ENCODE results near the gene ZNF688. TPM values are rescaled to one million over a fixed set of nuclear protein-coding genes. Genes with fewer than 3 reads are reported as not detected.

The ZNF688 gene
- total RNA-seq, 1 experiment from 2014 or later: 3.6 TPM

GRCh38 chr16:30528799-30529457 is 42.6 kb downstream of the ZNF688 start:
- ChIA-PET POLR2A (interaction anchor here (0.6 kb wide), 1 partner anchor 121 kb away, joined by 3 read pairs; no protein-coding TSS in a partner anchor), CTCF (interaction anchor here (0.6 kb wide), 1 partner anchor 105 kb away, joined by 3 read pairs; no protein-coding TSS in a partner anchor)
- TF ChIP-seq CEBPB (IDR thresholded peaks at IDR 0.05; ENCODE audit: low read depth) (no peak), JUND (IDR thresholded peaks at IDR 0.05) (no peak), ELF1 (IDR thresholded peaks at IDR 0.05; ENCODE audit: borderline replicate concordance, low read depth) (no peak), RAD21 (IDR thresholded peaks at IDR 0.05; ENCODE audit: low read depth) (no peak), ZFX (IDR thresholded peaks at IDR 0.05) (no peak), SRF (IDR thresholded peaks at IDR 0.05; ENCODE audit: low read depth) (no peak), ZBTB33 (IDR thresholded peaks at IDR 0.05; ENCODE audit: extremely low read depth, insufficient replicate concordance, low read length) (no peak), ZNF274 (IDR thresholded peaks at IDR 0.05; ENCODE audit: low read depth, low read length) (no peak), MAX (IDR thresholded peaks at IDR 0.05) (no peak), POLR2A (IDR thresholded peaks at IDR 0.05; ENCODE audit: borderline replicate concordance, extremely low read depth, insufficient read depth, insufficient read length) (no peak), EZH2phosphoT487 (IDR thresholded peaks at IDR 0.05; ENCODE audit: borderline replicate concordance) (no peak), ATF3 (IDR thresholded peaks at IDR 0.05) (no peak), POLR2AphosphoS5 (IDR thresholded peaks at IDR 0.05; ENCODE audit: low read depth, low read length) (no peak), EGR1 (IDR thresholded peaks at IDR 0.05; ENCODE audit: low read depth) (no peak), SIN3A (IDR thresholded peaks at IDR 0.05; ENCODE audit: low read depth) (no peak), CTCF (IDR thresholded peaks at IDR 0.05 in 2 of 3, conservative IDR thresholded peaks at IDR 0.05 in 1 of 3; ENCODE audit: borderline replicate concordance in 1 of 3, insufficient read depth in 1 of 3, low read depth in 2 of 3, low read length in 2 of 3) (no peak)

More at GRCh38 chr16:30528799-30529457, 42.6 kb downstream of the ZNF688 start:
- no peaks in the 10 kb centered on the region for H3K27me3 ChIP-seq (ENCODE audit: insufficient read depth, low read length)
- H3K4me1 ChIP-seq (ENCODE audit: control insufficient read depth in 1 of 2, insufficient read depth in 2 of 2, low read length in 2 of 2): peaks cover 7 to 31% of the 10 kb centered on the region in 2 experiments
- no peak overlapping the region for H3K4me3 ChIP-seq (replicated peaks in 1 of 2; ENCODE audit: low read depth in 1 of 2, low read length in 2 of 2)
- H3K27ac ChIP-seq (ENCODE audit: low read depth, low read length): no peak overlapping the region
- H2AFZ ChIP-seq (ENCODE audit: low read depth, low read length, poor library complexity, severe bottlenecking): no peak overlapping the region
- H3K79me2 ChIP-seq (ENCODE audit: insufficient read depth, low read length): peaks cover 12% of the 10 kb centered on the region
- intact Hi-C loops (cut with micrococcal nuclease): loop anchor here (5.0 kb wide), 1 partner anchor 97 kb away; the partner anchor contains the start of gene DCTPP1
- H3K36me3 ChIP-seq (ENCODE audit: control insufficient read depth in 1 of 2, insufficient read depth in 2 of 2, low read length in 2 of 2): no peaks in the 10 kb centered on the region; a peak in 1 of 4 replicates
- H3K9ac ChIP-seq (ENCODE audit: low read length): no peak overlapping the region
- H3K4me2 ChIP-seq (ENCODE audit: low read length): no peak overlapping the region
- RAD21 ChIA-PET (ENCODE audit: low non-redundant PET in 1 of 2, low total read pairs in 2 of 2, uncharacterized antibody in 2 of 2, unreplicated experiment in 2 of 2): no interaction called here
- H4K20me1 ChIP-seq (ENCODE audit: insufficient read depth): no peaks in the 10 kb centered on the region
- DNase-seq (ENCODE audit: low read depth, low spot score) (no peak), ATAC-seq (no peak)
- H3K9me2 ChIP-seq (ENCODE audit: insufficient read depth): no peaks in the 10 kb centered on the region
- H3K9me3 ChIP-seq (ENCODE audit: control insufficient read depth in 1 of 2, insufficient read depth in 1 of 2, low read depth in 1 of 2, low read length in 2 of 2): no peaks in the 10 kb centered on the region
- BruUV-seq (replicated peaks): no TSS peak

Data from HCT116 (cell line).